ENCODE data around the gene IL17RC.

IL17RC gene

GRCh38 chr3:9957214-9957613 lies 40.3 kb downstream of the IL17RC start:
- no peak for TF ChIP-seq CTCF (IDR thresholded peaks at IDR 0.05; ENCODE audit: insufficient read depth, low read length, poor library complexity, severe bottlenecking)
- Histone ChIP-seq H3K36me3 (ENCODE audit: control insufficient read depth, insufficient read depth, low read length) (peaks cover 2% of the 10 kb centered on the region), H3K4me3 (replicated peaks; ENCODE audit: low read depth, low read length) (no peak overlapping the region), H3K27me3 (replicated peaks; ENCODE audit: control insufficient read depth, insufficient read depth, low read length) (no peaks in the 10 kb centered on the region)
- DNase-seq (ENCODE audit: extremely low read depth, insufficient read length) = no peak

GRCh38 chr3:9965200-9965875 lies 48.4 kb downstream of the IL17RC start:
- DNase-seq (ENCODE audit: extremely low read depth, insufficient read length) = no peak
- Histone ChIP-seq H3K4me3 (replicated peaks; ENCODE audit: low read depth, low read length) (no peak overlapping the region), H3K27me3 (replicated peaks; ENCODE audit: control insufficient read depth, insufficient read depth, low read length) (no peaks in the 10 kb centered on the region), H3K36me3 (ENCODE audit: control insufficient read depth, insufficient read depth, low read length) (peaks cover 8% of the 10 kb centered on the region)
- no peak for TF ChIP-seq CTCF (IDR thresholded peaks at IDR 0.05; ENCODE audit: insufficient read depth, low read length, poor library complexity, severe bottlenecking)

- peaks cover 11% of the 10 kb centered on the region for H3K36me3 ChIP-seq (ENCODE audit: control insufficient read depth, insufficient read depth, low read length)
- no peak overlapping the region for H3K4me3 ChIP-seq (replicated peaks; ENCODE audit: low read depth, low read length)
- no peaks in the 10 kb centered on the region for H3K27me3 ChIP-seq (replicated peaks; ENCODE audit: control insufficient read depth, insufficient read depth, low read length)
- no peak for DNase-seq (ENCODE audit: extremely low read depth, insufficient read length)
- no peak for TF ChIP-seq CTCF (IDR thresholded peaks at IDR 0.05; ENCODE audit: insufficient read depth, low read length, poor library complexity, severe bottlenecking)
Measured at GRCh38 chr3:9966841-9967240, 49.9 kb downstream of the IL17RC start.

GRCh38 chr3:9969632-9970019 lies 52.7 kb downstream of the IL17RC start:
- DNase-seq (ENCODE audit: extremely low read depth, insufficient read length) = no peak
- H3K36me3 ChIP-seq (ENCODE audit: control insufficient read depth, insufficient read depth, low read length) = peaks cover 9% of the 10 kb centered on the region

GRCh38 chr3:9970020-9970652 lies 53.2 kb downstream of the IL17RC start:
- no peak overlapping the region for H3K4me3 ChIP-seq (replicated peaks; ENCODE audit: low read depth, low read length)
- H3K27me3 ChIP-seq (replicated peaks; ENCODE audit: control insufficient read depth, insufficient read depth, low read length) = no peaks in the 10 kb centered on the region
- no peak for TF ChIP-seq CTCF (IDR thresholded peaks at IDR 0.05; ENCODE audit: insufficient read depth, low read length, poor library complexity, severe bottlenecking)
- peaks cover 9% of the 10 kb centered on the region for H3K36me3 ChIP-seq (ENCODE audit: control insufficient read depth, insufficient read depth, low read length)
- DNase-seq (ENCODE audit: extremely low read depth, insufficient read length) = no peak

More at GRCh38 chr3:9969632-9970019, 52.7 kb downstream of the IL17RC start:
- H3K27me3 ChIP-seq (replicated peaks; ENCODE audit: control insufficient read depth, insufficient read depth, low read length) = no peaks in the 10 kb centered on the region
- no peak overlapping the region for H3K4me3 ChIP-seq (replicated peaks; ENCODE audit: low read depth, low read length)
- TF ChIP-seq CTCF (IDR thresholded peaks at IDR 0.05; ENCODE audit: insufficient read depth, low read length, poor library complexity, severe bottlenecking) = no peak

Data from GM06990 (cell line).